ENCODE measurements around the gene FUS. TPM values are rescaled to one million over a fixed set of nuclear protein-coding genes. Genes with fewer than 3 reads are reported as not detected.

FUS gene
- total RNA-seq, 1 experiment from 2014 or later: 770 TPM

DNA sequence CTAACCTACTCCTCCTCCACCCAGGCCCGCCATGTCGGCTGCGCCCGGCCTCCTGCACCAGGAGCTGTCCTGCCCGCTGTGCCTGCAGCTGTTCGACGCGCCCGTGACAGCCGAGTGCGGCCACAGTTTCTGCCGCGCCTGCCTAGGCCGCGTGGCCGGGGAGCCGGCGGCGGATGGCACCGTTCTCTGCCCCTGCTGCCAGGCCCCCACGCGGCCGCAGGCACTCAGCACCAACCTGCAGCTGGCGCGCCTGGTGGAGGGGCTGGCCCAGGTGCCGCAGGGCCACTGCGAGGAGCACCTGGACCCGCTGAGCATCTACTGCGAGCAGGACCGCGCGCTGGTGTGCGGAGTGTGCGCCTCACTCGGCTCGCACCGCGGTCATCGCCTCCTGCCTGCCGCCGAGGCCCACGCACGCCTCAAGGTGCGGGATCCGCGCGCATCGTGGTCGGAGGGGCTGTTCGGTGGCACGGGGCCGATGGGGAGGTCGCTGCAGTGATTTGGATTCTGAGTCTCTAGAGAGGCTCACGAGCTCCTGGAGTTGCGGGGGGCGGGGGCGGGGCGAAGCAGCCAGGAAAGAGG is 34.9 kb downstream of the FUS start (continued):
- TF ChIP-seq, protein P1, sequence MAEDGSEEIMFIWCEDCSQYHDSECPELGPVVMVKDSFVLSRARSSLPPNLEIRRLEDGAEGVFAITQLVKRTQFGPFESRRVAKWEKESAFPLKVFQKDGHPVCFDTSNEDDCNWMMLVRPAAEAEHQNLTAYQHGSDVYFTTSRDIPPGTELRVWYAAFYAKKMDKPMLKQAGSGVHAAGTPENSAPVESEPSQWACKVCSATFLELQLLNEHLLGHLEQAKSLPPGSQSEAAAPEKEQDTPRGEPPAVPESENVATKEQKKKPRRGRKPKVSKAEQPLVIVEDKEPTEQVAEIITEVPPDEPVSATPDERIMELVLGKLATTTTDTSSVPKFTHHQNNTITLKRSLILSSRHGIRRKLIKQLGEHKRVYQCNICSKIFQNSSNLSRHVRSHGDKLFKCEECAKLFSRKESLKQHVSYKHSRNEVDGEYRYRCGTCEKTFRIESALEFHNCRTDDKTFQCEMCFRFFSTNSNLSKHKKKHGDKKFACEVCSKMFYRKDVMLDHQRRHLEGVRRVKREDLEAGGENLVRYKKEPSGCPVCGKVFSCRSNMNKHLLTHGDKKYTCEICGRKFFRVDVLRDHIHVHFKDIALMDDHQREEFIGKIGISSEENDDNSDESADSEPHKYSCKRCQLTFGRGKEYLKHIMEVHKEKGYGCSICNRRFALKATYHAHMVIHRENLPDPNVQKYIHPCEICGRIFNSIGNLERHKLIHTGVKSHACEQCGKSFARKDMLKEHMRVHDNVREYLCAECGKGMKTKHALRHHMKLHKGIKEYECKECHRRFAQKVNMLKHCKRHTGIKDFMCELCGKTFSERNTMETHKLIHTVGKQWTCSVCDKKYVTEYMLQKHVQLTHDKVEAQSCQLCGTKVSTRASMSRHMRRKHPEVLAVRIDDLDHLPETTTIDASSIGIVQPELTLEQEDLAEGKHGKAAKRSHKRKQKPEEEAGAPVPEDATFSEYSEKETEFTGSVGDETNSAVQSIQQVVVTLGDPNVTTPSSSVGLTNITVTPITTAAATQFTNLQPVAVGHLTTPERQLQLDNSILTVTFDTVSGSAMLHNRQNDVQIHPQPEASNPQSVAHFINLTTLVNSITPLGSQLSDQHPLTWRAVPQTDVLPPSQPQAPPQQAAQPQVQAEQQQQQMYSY (CRISPR knock-in tag; IDR thresholded peaks at IDR 0.05): 0 out of 2 replicates have a peak, but pooled peaks have one; percentile 21
- TF ChIP-seq, protein P2, sequence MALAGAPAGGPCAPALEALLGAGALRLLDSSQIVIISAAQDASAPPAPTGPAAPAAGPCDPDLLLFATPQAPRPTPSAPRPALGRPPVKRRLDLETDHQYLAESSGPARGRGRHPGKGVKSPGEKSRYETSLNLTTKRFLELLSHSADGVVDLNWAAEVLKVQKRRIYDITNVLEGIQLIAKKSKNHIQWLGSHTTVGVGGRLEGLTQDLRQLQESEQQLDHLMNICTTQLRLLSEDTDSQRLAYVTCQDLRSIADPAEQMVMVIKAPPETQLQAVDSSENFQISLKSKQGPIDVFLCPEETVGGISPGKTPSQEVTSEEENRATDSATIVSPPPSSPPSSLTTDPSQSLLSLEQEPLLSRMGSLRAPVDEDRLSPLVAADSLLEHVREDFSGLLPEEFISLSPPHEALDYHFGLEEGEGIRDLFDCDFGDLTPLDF (CRISPR knock-in tag; IDR thresholded peaks at IDR 0.05): peak; percentile 75; the same call in 1 of the 2 replicates
- TF ChIP-seq SMAD3 (CRISPR knock-in tag; IDR thresholded peaks at IDR 0.05; ENCODE audit: borderline replicate concordance) (0 out of 2 replicates have a peak, but pooled peaks have one; percentile 31), ZNF219 (CRISPR knock-in tag; IDR thresholded peaks at IDR 0.05; ENCODE audit: borderline replicate concordance) (peak; percentile 80), ZBTB21 (CRISPR knock-in tag; IDR thresholded peaks at IDR 0.05; ENCODE audit: borderline replicate concordance) (peak; percentile 64; the same call in 1 of the 2 replicates), FOXP4 (CRISPR knock-in tag; IDR thresholded peaks at IDR 0.05) (peak; percentile 63; the same call in 1 of the 2 replicates), MLX (CRISPR knock-in tag; IDR thresholded peaks at IDR 0.05) (no peak), ZSCAN18 (CRISPR knock-in tag; IDR thresholded peaks at IDR 0.05) (no peak), ESRRA (CRISPR knock-in tag; IDR thresholded peaks at IDR 0.05; ENCODE audit: borderline replicate concordance) (0 out of 2 replicates have a peak, but pooled peaks have one; percentile 23), RELA (CRISPR knock-in tag; IDR thresholded peaks at IDR 0.05; ENCODE audit: borderline replicate concordance) (peak; percentile 83), ARID4B (CRISPR knock-in tag; IDR thresholded peaks at IDR 0.05; ENCODE audit: borderline replicate concordance) (no peak; the same call in none of the 2 replicates), E2F4 (CRISPR knock-in tag; IDR thresholded peaks at IDR 0.05; ENCODE audit: borderline replicate concordance, low read depth) (peak; percentile 86; the same call in 1 of the 2 replicates), TEAD4 (CRISPR knock-in tag; IDR thresholded peaks at IDR 0.05) (peak; percentile 69; the same call in 1 of the 2 replicates), NFE2L1 (CRISPR knock-in tag; IDR thresholded peaks at IDR 0.05) (peak; percentile 78), E2F5 (CRISPR knock-in tag; IDR thresholded peaks at IDR 0.05) (peak; percentile 36; the same call in 1 of the 2 replicates), MYBL2 (CRISPR knock-in tag; IDR thresholded peaks at IDR 0.05) (peak; percentile 88)
- TF ChIP-seq, protein P3, sequence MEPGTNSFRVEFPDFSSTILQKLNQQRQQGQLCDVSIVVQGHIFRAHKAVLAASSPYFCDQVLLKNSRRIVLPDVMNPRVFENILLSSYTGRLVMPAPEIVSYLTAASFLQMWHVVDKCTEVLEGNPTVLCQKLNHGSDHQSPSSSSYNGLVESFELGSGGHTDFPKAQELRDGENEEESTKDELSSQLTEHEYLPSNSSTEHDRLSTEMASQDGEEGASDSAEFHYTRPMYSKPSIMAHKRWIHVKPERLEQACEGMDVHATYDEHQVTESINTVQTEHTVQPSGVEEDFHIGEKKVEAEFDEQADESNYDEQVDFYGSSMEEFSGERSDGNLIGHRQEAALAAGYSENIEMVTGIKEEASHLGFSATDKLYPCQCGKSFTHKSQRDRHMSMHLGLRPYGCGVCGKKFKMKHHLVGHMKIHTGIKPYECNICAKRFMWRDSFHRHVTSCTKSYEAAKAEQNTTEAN (CRISPR knock-in tag; IDR thresholded peaks at IDR 0.05): peak; percentile 85; the same call in 1 of the 2 replicates
- TF ChIP-seq, protein P4, sequence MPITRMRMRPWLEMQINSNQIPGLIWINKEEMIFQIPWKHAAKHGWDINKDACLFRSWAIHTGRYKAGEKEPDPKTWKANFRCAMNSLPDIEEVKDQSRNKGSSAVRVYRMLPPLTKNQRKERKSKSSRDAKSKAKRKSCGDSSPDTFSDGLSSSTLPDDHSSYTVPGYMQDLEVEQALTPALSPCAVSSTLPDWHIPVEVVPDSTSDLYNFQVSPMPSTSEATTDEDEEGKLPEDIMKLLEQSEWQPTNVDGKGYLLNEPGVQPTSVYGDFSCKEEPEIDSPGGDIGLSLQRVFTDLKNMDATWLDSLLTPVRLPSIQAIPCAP (CRISPR knock-in tag; IDR thresholded peaks at IDR 0.05): peak; percentile 80; the same call in 1 of the 2 replicates
